Tibial nerve (tissue), 4 donors: ENCODE results near the gene AKAP5. TPM values are rescaled to one million over a fixed set of nuclear protein-coding genes. Genes with fewer than 3 reads are reported as not detected.

Experiments
- DNase-seq, 2 donors: peaks; one replicate each; pipeline ENCODE4 v3.0.0-alpha.2; 2019; ENCODE audit warnings: low spot score in 2 of 2
- H3K27ac ChIP-seq, 4 donors: fragments of 200-600 bp; sonication (generic) in 3 of 4; one replicate each; pipeline ENCODE4 v1.5.1; 2017 to 2019; ENCODE audit warnings: mild to moderate bottlenecking in 1 of 4
- H3K27me3 ChIP-seq, 2 donors: fragments of 200-600 bp; sonication (generic) in 1 of 2; one replicate each; pipeline versions ENCODE4 v1.5.1 to v1.6.0; 2017 to 2019
- H3K36me3 ChIP-seq, 3 donors: fragments of 200-600 bp; sonication (generic); one replicate each; pipeline ENCODE4 v1.5.1; 2018 to 2019
- H3K4me1 ChIP-seq, 4 donors: fragments of 200-600 bp; sonication (generic) in 3 of 4; one replicate each; pipeline ENCODE4 v1.5.1; 2017 to 2019
- H3K4me3 ChIP-seq, 4 donors: fragments of 200-600 bp; sonication (generic) in 3 of 4; one replicate each; pipeline ENCODE4 v1.5.1; 2017 to 2019; ENCODE audit warnings: mild to moderate bottlenecking in 1 of 4, moderate library complexity in 1 of 4
- H3K9me3 ChIP-seq, 4 donors: fragments of 200-600 bp; sonication (generic) in 3 of 4; one replicate each; pipeline ENCODE4 v1.5.1; 2017 to 2019
- CTCF ChIP-seq, 5 experiments: fragments of 200-600 bp in 3 of 5; fragments of 450-650 bp in 2 of 5; sonication (generic) in 3 of 5; IDR thresholded peaks; one replicate each; pipeline ENCODE4 v1.5.1; 2016 to 2019; ENCODE audit warnings: antibody characterized with exemption in 5 of 5, mild to moderate bottlenecking in 3 of 5, moderate library complexity in 2 of 5
- EP300 ChIP-seq, 2 donors: sonication (generic); formaldehyde crosslinking; IDR thresholded peaks; one replicate each; pipeline ENCODE4 v1.6.1; 2017; ENCODE audit warnings: antibody characterized with exemption in 2 of 2, mild to moderate bottlenecking in 1 of 2
- POLR2A ChIP-seq, 2 donors: fragments of 450-650 bp; IDR thresholded peaks; one replicate each; pipeline ENCODE4 v1.6.1; 2017; ENCODE audit warnings: antibody characterized with exemption in 2 of 2, mild to moderate bottlenecking in 2 of 2, moderate library complexity in 2 of 2
- WGBS, 2 donors: methylation state at CpG; one replicate each; pipeline ENCODE4 v1.1.5; 2018; 5-methylcytosine and 5-hydroxymethylcytosine counted together
- total RNA-seq, 4 donors: library from RNA; depleted of rRNA; stranded (reverse); fragments of >200 nt; gene quantifications; one replicate each; pipeline ENCODE4 v1.1.0, GENCODE V29; 2016

The AKAP5 gene
- total RNA-seq, 4 donors from 2014 or later, result 0.22 to 0.90 (median 0.50) TPM

- H3K4me1 ChIP-seq, result no peaks in the 10 kb centered on the region
Observed at GRCh38 chr14:64491637-64492036, 26.3 kb downstream of the AKAP5 start.

GRCh38 chr14:64493455-64493854, 28.2 kb downstream of the AKAP5 start:
- no peak for TF ChIP-seq POLR2A (IDR thresholded peaks at IDR 0.05)
- H3K4me1 ChIP-seq, result peaks cover 0 to 3% (median 0%) of the 10 kb centered on the region in 4 donors
- peaks cover 0 to 36% (median 0%) of the 10 kb centered on the region in 3 donors for H3K36me3 ChIP-seq
- 92 to 94% methylated on average over 3 of the region's 3 CpGs for WGBS, 2 donors
- no peaks in the 10 kb centered on the region for H3K27me3 ChIP-seq
- H3K9me3 ChIP-seq, result no peaks in the 10 kb centered on the region
- no peak overlapping the region for H3K27ac ChIP-seq
- no peak for DNase-seq
- H3K4me3 ChIP-seq, result no peak overlapping the region

More at GRCh38 chr14:64491637-64492036, 26.3 kb downstream of the AKAP5 start:
- no peak for DNase-seq
- Histone ChIP-seq H3K4me3 (no peak overlapping the region), H3K36me3 (peaks cover 0 to 53% (median 3%) of the 10 kb centered on the region in 3 donors), H3K27ac (no peak overlapping the region), H3K27me3 (no peaks in the 10 kb centered on the region), H3K9me3 (no peaks in the 10 kb centered on the region)
- TF ChIP-seq EP300 (IDR thresholded peaks at IDR 0.05) (no peak), POLR2A (IDR thresholded peaks at IDR 0.05) (no peak), CTCF (IDR thresholded peaks at IDR 0.05) (no peak)
- WGBS, 2 donors, result 64 to 66% methylated on average over 2 of the region's 2 CpGs

GRCh38 chr14:64495252-64495651, 30.0 kb downstream of the AKAP5 start:
- H3K27ac ChIP-seq, result no peak overlapping the region
- no peak for DNase-seq
- peaks cover 0 to 15% (median 4%) of the 10 kb centered on the region in 4 donors for H3K4me1 ChIP-seq
- no peak overlapping the region for H3K4me3 ChIP-seq
- H3K27me3 ChIP-seq, result no peaks in the 10 kb centered on the region
- peaks cover 0 to 20% (median 0%) of the 10 kb centered on the region in 3 donors for H3K36me3 ChIP-seq
- no peak for TF ChIP-seq EP300 (IDR thresholded peaks at IDR 0.05)
- no peak for TF ChIP-seq POLR2A (IDR thresholded peaks at IDR 0.05)
- no peak for TF ChIP-seq CTCF (IDR thresholded peaks at IDR 0.05)
- no peaks in the 10 kb centered on the region for H3K9me3 ChIP-seq

GRCh38 chr14:64496764-64497163, 31.5 kb downstream of the AKAP5 start:
- no peak overlapping the region for H3K4me3 ChIP-seq
- H3K36me3 ChIP-seq, result peaks cover 0 to 13% (median 0%) of the 10 kb centered on the region in 3 donors
- no peak overlapping the region for H3K27ac ChIP-seq
- TF ChIP-seq CTCF (IDR thresholded peaks at IDR 0.05) (no peak), EP300 (IDR thresholded peaks at IDR 0.05) (no peak), POLR2A (IDR thresholded peaks at IDR 0.05) (no peak)
- H3K27me3 ChIP-seq, result no peaks in the 10 kb centered on the region
- H3K9me3 ChIP-seq, result no peaks in the 10 kb centered on the region
- DNase-seq, result no peak
- H3K4me1 ChIP-seq, result peaks cover 0 to 30% (median 19%) of the 10 kb centered on the region in 4 donors

GRCh38 chr14:64500088-64500487, 34.8 kb downstream of the AKAP5 start:
- Histone ChIP-seq H3K4me3 (no peak overlapping the region), H3K9me3 (no peaks in the 10 kb centered on the region), H3K4me1 (peaks cover 0 to 41% (median 29%) of the 10 kb centered on the region in 4 donors), H3K27ac (peak overlapping the region in 2 of 4 donors; percentile 99 to 100), H3K36me3 (peaks cover 0 to 10% (median 0%) of the 10 kb centered on the region in 3 donors), H3K27me3 (no peaks in the 10 kb centered on the region)
- DNase-seq, result no peak
- WGBS, 2 donors, result 92 to 100% methylated on average over 1 of the region's 1 CpG
- no peak for TF ChIP-seq EP300 (IDR thresholded peaks at IDR 0.05)
- no peak for TF ChIP-seq POLR2A (IDR thresholded peaks at IDR 0.05)
- TF ChIP-seq CTCF (IDR thresholded peaks at IDR 0.05), result no peak
